Effector CD8-positive, alpha-beta T cell (primary cell): Measurements from ENCODE around the gene OR5T3.
"Not testable (repeated sequence)": the region's sequence is repeated elsewhere in the genome, so short reads cannot be mapped to it uniquely, and the experiment has no call there.

Experiments
- DNase-seq: peaks from one replicate; lab custom pipeline; 2025; lab: John Stamatoyannopoulos, UW
- total RNA-seq, 4 experiments: gene quantifications; one replicate each; lab custom pipeline; 2026; lab: John Stamatoyannopoulos, UW

OR5T3 gene
- total RNA-seq, result 0 to 0.12 (median 0) reads per million in 4 experiments

GRCh38 chr11:56251954-56252353 is at the start of gene OR5T3:
Gene OR5T3, plus strand, starts transcription at chr11:56252254. Its CDS starts 0 bp downstream, at chr11:56252254.
- DNase-seq, result no peak

GRCh38 chr11:56207790-56208189 is 44.3 kb upstream of the OR5T3 start:
- DNase-seq, result no peak

GRCh38 chr11:56214537-56214936 is 37.5 kb upstream of the OR5T3 start:
- DNase-seq, result no peak

- not testable (repeated sequence) for DNase-seq
Observed at GRCh38 chr11:56219735-56220134, 32.3 kb upstream of the OR5T3 start.

- no peak for DNase-seq
Observed at GRCh38 chr11:56234155-56234554, 17.9 kb upstream of the OR5T3 start, which contains the start of gene OR5T2. Gene OR5T2, minus strand, starts transcription at chr11:56234255. Its CDS starts 1,193 bp downstream, at chr11:56233062.

- DNase-seq, result no peak
Observed at GRCh38 chr11:56271092-56271491, 19.0 kb downstream of the OR5T3 start.

GRCh38 chr11:56273854-56274253 is 21.8 kb downstream of the OR5T3 start, which contains the start of gene OR5T1:
Gene OR5T1, plus strand, starts transcription at chr11:56274154. Its CDS starts 1,485 bp downstream, at chr11:56275639.
- DNase-seq, result no peak

- no peak for DNase-seq
Observed at GRCh38 chr11:56292154-56292553, 40.1 kb downstream of the OR5T3 start, which contains the start of gene OR8H1. Gene OR8H1, minus strand, starts transcription at chr11:56292254. Its CDS starts 1,192 bp downstream, at chr11:56291062.

- DNase-seq, result no peak
Observed at GRCh38 chr11:56296898-56297297, 44.8 kb downstream of the OR5T3 start.
